ENCODE data around the gene MRPL21. TPM values are rescaled to one million over a fixed set of nuclear protein-coding genes. Genes with fewer than 3 reads are reported as not detected.

The MRPL21 gene
- total RNA-seq, 1 donor from 2014 or later: 31.5 TPM

DNA sequence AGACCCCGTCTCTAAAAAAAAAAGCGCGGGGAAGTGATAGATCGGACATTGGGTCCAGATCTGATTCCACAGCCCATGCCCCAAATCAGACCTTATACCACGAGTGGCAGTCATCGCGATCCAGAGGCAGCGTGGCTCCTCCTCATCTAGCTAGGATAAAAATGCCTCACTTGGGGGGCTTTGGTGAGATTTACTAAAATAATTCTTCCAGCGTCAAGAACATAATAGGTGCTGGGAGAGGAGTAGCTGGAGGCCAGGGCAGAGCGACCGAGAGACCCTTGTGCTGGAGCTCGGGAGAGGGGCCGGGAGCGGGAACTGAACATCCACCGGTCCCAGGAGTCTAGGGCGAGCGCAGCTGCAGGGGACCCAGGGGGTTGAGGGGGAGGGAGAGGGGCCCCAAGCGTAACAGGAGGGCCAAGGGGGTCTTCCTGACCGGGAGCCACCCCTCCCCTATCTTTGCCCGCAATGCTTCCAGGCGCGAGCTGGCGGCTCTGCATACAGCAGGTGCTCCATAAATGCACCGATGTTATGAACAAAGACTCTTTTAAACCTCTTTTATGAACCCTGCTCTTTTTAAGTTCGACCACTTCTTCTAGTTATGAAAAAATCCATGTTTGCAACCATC is 61.1 kb downstream of the MRPL21 start:
- Mint-ChIP-seq H3K27ac (ENCODE audit: unreplicated experiment) (no peak overlapping the region), H3K27me3 (ENCODE audit: low read depth) (peaks cover 14% of the 10 kb centered on the region), H3K4me3 (ENCODE audit: unreplicated experiment) (peak overlapping the region; percentile 59)

DNA sequence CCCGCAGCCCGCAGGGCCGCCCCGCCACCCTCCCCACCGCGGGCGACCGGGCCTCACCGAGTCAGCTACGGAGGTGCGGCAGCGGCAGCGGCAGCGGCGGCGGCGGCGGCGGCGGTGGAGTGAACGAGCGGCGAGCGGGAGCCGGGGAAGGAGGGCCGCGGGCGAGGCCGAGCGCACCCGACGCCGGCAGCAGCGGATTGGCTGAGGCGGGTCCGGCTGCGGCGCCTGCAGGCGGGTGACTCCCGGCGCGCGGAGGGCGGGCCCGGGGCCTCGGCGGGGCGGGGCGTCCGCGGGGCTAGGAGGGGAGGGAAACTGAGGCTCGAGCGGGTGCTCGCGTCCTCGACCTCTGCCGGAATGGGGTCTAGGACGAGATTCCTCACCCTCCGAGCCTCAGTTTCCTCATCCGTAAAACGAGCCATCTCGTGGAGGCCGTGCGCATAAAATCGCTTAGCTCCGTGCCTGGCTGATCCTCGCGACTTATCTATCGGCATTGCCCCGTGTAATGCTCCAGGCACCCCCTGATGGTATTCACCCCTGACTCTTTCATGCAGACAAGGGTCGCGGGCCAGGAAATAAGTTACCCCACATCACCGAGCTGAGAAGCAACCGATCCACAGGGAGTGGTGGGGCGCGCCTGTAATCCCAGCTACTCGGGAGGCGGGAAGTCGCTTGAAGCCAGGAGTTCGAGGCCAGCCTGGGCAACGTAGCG is 61.8 kb downstream of the MRPL21 start, which contains the start of gene CPT1A:
Gene CPT1A (minus strand): TSS at position 199 of the 709 bp plus-strand sequence. CDS start 26,442 bp downstream, outside the sequence.
- peaks cover 9% of the 10 kb centered on the region for H3K27me3 Mint-ChIP-seq (ENCODE audit: low read depth)
- TF ChIP-seq, protein P1, sequence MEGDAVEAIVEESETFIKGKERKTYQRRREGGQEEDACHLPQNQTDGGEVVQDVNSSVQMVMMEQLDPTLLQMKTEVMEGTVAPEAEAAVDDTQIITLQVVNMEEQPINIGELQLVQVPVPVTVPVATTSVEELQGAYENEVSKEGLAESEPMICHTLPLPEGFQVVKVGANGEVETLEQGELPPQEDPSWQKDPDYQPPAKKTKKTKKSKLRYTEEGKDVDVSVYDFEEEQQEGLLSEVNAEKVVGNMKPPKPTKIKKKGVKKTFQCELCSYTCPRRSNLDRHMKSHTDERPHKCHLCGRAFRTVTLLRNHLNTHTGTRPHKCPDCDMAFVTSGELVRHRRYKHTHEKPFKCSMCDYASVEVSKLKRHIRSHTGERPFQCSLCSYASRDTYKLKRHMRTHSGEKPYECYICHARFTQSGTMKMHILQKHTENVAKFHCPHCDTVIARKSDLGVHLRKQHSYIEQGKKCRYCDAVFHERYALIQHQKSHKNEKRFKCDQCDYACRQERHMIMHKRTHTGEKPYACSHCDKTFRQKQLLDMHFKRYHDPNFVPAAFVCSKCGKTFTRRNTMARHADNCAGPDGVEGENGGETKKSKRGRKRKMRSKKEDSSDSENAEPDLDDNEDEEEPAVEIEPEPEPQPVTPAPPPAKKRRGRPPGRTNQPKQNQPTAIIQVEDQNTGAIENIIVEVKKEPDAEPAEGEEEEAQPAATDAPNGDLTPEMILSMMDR (IDR thresholded peaks at IDR 0.05): no peak
- H3K27ac Mint-ChIP-seq (ENCODE audit: unreplicated experiment): no peak within 1 kb of the TSS
- peaks cover 57% of the 10 kb centered on the region for H3K4me1 Mint-ChIP-seq (ENCODE audit: low read depth)
- no peaks in the 10 kb centered on the region for H3K9me3 Mint-ChIP-seq (ENCODE audit: low read depth)
- no peak for DNase-seq (ENCODE audit: low spot score)
- H3K4me3 Mint-ChIP-seq (ENCODE audit: unreplicated experiment): peak within 1 kb of the TSS; percentile 74
- peaks cover 2% of the 10 kb centered on the region for H3K36me3 Mint-ChIP-seq (ENCODE audit: low read depth)

More for the DNA sequence above, 61.1 kb downstream of the MRPL21 start:
- Mint-ChIP-seq H3K36me3 (ENCODE audit: low read depth) (peaks cover 2% of the 10 kb centered on the region), H3K9me3 (ENCODE audit: low read depth) (no peaks in the 10 kb centered on the region), H3K4me1 (ENCODE audit: low read depth) (peaks cover 52% of the 10 kb centered on the region)
- no peak for DNase-seq (ENCODE audit: low spot score)
- TF ChIP-seq, protein P1 (IDR thresholded peaks at IDR 0.05): no peak

Other genes starting within 250 kb of the MRPL21 start
- 0.74 to 1.9 TPM (median 0.90 TPM) in 3 replicates for gene GAL, start 219.3 kb downstream of the MRPL21 start, total RNA-seq
- gene TESMIN, start 152.3 kb downstream of the MRPL21 start, total RNA-seq: 0.33 to 0.37 TPM in 2 of 3 replicates, not detected in the other
- 58.0 to 83.0 TPM (median 58.8 TPM) in 3 replicates for gene CPT1A, start 61.9 kb downstream of the MRPL21 start, total RNA-seq
- 17.4 to 21.4 TPM (median 18.1 TPM) in 3 replicates for gene IGHMBP2, start 59 bp upstream of the MRPL21 start, total RNA-seq
- not detected in 3 replicates for gene MRGPRD, start 77.2 kb upstream of the MRPL21 start, total RNA-seq
- 1.6 to 8.8 TPM (median 8.2 TPM) in 3 replicates for gene MRGPRF, start 109.4 kb upstream of the MRPL21 start, total RNA-seq
- 12.3 to 18.1 TPM (median 12.6 TPM) in 3 replicates for gene TPCN2, start 145.1 kb upstream of the MRPL21 start, total RNA-seq

Measured in chondrocyte (in vitro differentiated cells).